HG02798 (cell line): Measurements from ENCODE around the gene DUS1L.

Experiments
- ATAC-seq: cut with Tn5 transposase; IDR thresholded peaks from one replicate; pipeline ENCODE4 v1.9.1; 2021; ENCODE audit warnings: mild to moderate bottlenecking; ENCODE audit not compliant: unreplicated experiment, poor library complexity

The DUS1L gene

DNA sequence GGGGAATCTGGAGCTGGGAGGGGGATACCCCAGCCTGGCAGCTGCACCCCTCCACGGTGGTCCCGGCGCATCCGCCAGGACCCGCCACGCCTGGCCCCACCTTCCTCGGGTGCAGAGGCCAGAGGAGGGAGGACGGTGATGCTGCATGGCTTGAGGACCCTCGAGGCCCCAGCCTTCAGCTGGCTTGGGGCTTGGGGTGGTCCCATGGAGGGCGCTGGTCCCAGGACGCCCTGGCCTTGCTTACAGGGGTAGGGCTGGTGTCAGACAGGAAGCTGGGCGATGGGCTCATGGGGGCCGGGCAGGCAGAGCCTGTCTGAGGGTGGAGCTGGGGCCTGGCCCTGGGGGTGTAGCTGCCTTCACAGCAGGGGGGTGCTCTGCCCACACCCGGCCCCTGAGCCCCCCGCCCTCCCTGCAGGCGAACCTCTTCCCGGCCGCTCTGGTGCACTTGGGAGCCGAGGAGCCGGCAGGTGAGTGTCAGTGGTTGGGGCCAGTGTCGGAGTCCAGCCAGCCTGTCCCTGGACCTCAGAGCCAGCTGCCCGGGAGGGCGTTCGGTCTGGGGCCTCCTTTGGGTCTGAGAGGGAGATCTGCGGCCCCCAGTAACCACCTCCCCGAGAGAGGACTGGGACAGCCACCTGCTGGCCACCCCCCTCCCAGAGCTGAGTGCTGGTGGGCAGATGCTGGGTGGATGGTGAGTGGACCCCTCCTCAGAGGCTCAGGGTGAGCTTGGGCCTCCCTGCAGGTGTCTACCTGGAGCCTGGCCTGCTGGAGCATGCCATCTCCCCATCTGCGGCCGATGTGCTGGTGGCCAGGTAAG, 49.3 kb downstream of the DUS1L start:
- ATAC-seq, result no peak

- ATAC-seq, result no peak
These were observed 50.2 kb downstream of the DUS1L start for GRCh38 chr17:82015311-82015971.

GRCh38 chr17:82014971-82015310, 50.7 kb downstream of the DUS1L start:
- no peak for ATAC-seq

DNA sequence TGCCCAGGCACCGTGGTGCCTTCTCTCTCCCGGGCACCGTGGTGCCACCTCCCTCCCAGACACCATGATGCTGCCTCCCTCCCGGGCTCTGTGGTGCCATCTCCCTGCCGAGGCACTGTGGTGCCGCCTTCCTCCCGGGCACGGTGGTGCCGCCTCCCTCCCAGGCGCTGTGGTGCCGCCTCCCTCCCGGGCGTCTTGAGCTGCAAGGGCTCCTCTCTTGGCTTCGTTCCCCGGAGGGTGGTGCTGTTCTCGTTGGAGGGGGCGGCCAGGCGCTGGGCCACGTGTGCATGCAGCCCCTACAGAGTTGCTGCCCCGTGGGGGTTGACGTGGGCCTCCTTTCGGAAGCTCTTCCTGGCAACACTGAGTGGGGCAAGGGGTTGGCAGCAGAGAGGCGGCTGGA, 51.2 kb downstream of the DUS1L start:
- no peak for ATAC-seq

- ATAC-seq, result no peak
These were observed 51.8 kb downstream of the DUS1L start for GRCh38 chr17:82013772-82014321.

- no peak for ATAC-seq
These were observed 52.3 kb downstream of the DUS1L start for GRCh38 chr17:82013341-82013740.

GRCh38 chr17:82012640-82013295, 52.8 kb downstream of the DUS1L start:
- ATAC-seq, result no peak

- ATAC-seq, result no peak
These were observed 53.4 kb downstream of the DUS1L start for GRCh38 chr17:82012261-82012639.

- no peak for ATAC-seq
These were observed 53.9 kb downstream of the DUS1L start for GRCh38 chr17:82011617-82012187.

GRCh38 chr17:82010575-82011525, 54.8 kb downstream of the DUS1L start:
- no peak for ATAC-seq

- no peak for ATAC-seq
These were observed 56.2 kb downstream of the DUS1L start for GRCh38 chr17:82009413-82009812.

- ATAC-seq, result no peak
These were observed 56.6 kb downstream of the DUS1L start for GRCh38 chr17:82008941-82009405.

- no peak for ATAC-seq
These were observed 57.2 kb downstream of the DUS1L start for GRCh38 chr17:82008258-82008940.
